ENCODE measurements around the gene SLC2A4RG. TPM values are rescaled to one million over a fixed set of nuclear protein-coding genes. Genes with fewer than 3 reads are reported as not detected.

SLC2A4RG gene
- total and polyA plus RNA-seq, 2 experiments from 2014 or later, result 21.3 to 63.9 TPM

GRCh38 chr20:63731410-63731809 is 8.2 kb upstream of the SLC2A4RG start:
- Histone ChIP-seq H3K9me2 (ENCODE audit: insufficient read depth) (no peaks in the 10 kb centered on the region), H3K4me1 (ENCODE audit: insufficient read depth) (no peaks in the 10 kb centered on the region), H3K36me3 (ENCODE audit: low read depth) (no peaks in the 10 kb centered on the region), H3K27me3 (replicated peaks; ENCODE audit: insufficient read depth) (no peaks in the 10 kb centered on the region), H3K27ac (no peak overlapping the region), H4K20me1 (ENCODE audit: insufficient read depth) (no peaks in the 10 kb centered on the region), H3K9ac (no peak overlapping the region), H3K9me3 (ENCODE audit: low read depth) (no peaks in the 10 kb centered on the region), H3K4me2 (ENCODE audit: unreplicated experiment) (no peak overlapping the region), H2AFZ (no peak overlapping the region), H3K79me2 (ENCODE audit: insufficient read depth) (peaks cover 56% of the 10 kb centered on the region), H3K4me3 (no peak overlapping the region), H3F3A (ENCODE audit: insufficient read depth) (no peaks in the 10 kb centered on the region)
- DNase-seq, result no peak
- WGBS, 2 experiments (ENCODE audit: low coverage in 1 of 2, low lambda C conversion rate in 2 of 2, missing lambda C conversion rate in 2 of 2), result 84% methylated on average over 4 to 5 of the region's 5 CpGs
- no peak for TF ChIP-seq EZH2 (IDR thresholded peaks at IDR 0.05; ENCODE audit: insufficient read depth, poor library complexity, severe bottlenecking)
- TF ChIP-seq EZH2phosphoT487 (IDR thresholded peaks at IDR 0.05; ENCODE audit: insufficient read depth, low read depth), result no peak
- in situ Hi-C loops (cut with MboI), result no loop called here

GRCh38 chr20:63732118-63733095 is 7.2 kb upstream of the SLC2A4RG start:
- Histone ChIP-seq H3K27me3 (replicated peaks; ENCODE audit: insufficient read depth) (no peaks in the 10 kb centered on the region), H3F3A (ENCODE audit: insufficient read depth) (no peaks in the 10 kb centered on the region), H3K79me2 (ENCODE audit: insufficient read depth) (peaks cover 46% of the 10 kb centered on the region), H3K4me1 (ENCODE audit: insufficient read depth) (no peaks in the 10 kb centered on the region), H3K4me2 (ENCODE audit: unreplicated experiment) (no peak overlapping the region), H4K20me1 (ENCODE audit: insufficient read depth) (no peaks in the 10 kb centered on the region), H2AFZ (no peak overlapping the region), H3K27ac (no peak overlapping the region), H3K9me2 (ENCODE audit: insufficient read depth) (no peaks in the 10 kb centered on the region), H3K4me3 (no peak overlapping the region), H3K36me3 (ENCODE audit: low read depth) (no peaks in the 10 kb centered on the region), H3K9ac (no peak overlapping the region), H3K9me3 (ENCODE audit: low read depth) (no peaks in the 10 kb centered on the region)
- 86 to 94% methylated on average over 33 to 37 of the region's 38 CpGs for WGBS, 2 experiments (ENCODE audit: low coverage in 1 of 2, low lambda C conversion rate in 2 of 2, missing lambda C conversion rate in 2 of 2)
- no peak for DNase-seq
- TF ChIP-seq EZH2 (IDR thresholded peaks at IDR 0.05; ENCODE audit: insufficient read depth, poor library complexity, severe bottlenecking), result no peak
- in situ Hi-C loops (cut with MboI), result no loop called here

GRCh38 chr20:63733117-63733516 is 6.5 kb upstream of the SLC2A4RG start:
- TF ChIP-seq EZH2 (IDR thresholded peaks at IDR 0.05; ENCODE audit: insufficient read depth, poor library complexity, severe bottlenecking), result no peak
- TF ChIP-seq EZH2phosphoT487 (IDR thresholded peaks at IDR 0.05; ENCODE audit: insufficient read depth, low read depth), result no peak
- Histone ChIP-seq H2AFZ (no peak overlapping the region), H4K20me1 (ENCODE audit: insufficient read depth) (no peaks in the 10 kb centered on the region), H3F3A (ENCODE audit: insufficient read depth) (no peaks in the 10 kb centered on the region), H3K4me3 (no peak overlapping the region), H3K36me3 (ENCODE audit: low read depth) (no peaks in the 10 kb centered on the region), H3K27ac (no peak overlapping the region), H3K4me2 (ENCODE audit: unreplicated experiment) (no peak overlapping the region), H3K9ac (no peak overlapping the region), H3K4me1 (ENCODE audit: insufficient read depth) (no peaks in the 10 kb centered on the region), H3K79me2 (ENCODE audit: insufficient read depth) (peaks cover 39% of the 10 kb centered on the region), H3K9me2 (ENCODE audit: insufficient read depth) (no peaks in the 10 kb centered on the region), H3K9me3 (ENCODE audit: low read depth) (no peaks in the 10 kb centered on the region), H3K27me3 (replicated peaks; ENCODE audit: insufficient read depth) (no peaks in the 10 kb centered on the region)
- 89 to 93% methylated on average over 13 of the region's 13 CpGs for WGBS, 2 experiments (ENCODE audit: low coverage in 1 of 2, low lambda C conversion rate in 2 of 2, missing lambda C conversion rate in 2 of 2)
- in situ Hi-C loops (cut with MboI), result no loop called here
- no peak for DNase-seq

GRCh38 chr20:63733579-63734081 is 5.9 kb upstream of the SLC2A4RG start:
- Histone ChIP-seq H3K9me3 (ENCODE audit: low read depth) (no peaks in the 10 kb centered on the region), H2AFZ (no peak overlapping the region), H3K36me3 (ENCODE audit: low read depth) (no peaks in the 10 kb centered on the region), H3K27me3 (replicated peaks; ENCODE audit: insufficient read depth) (no peaks in the 10 kb centered on the region), H3K79me2 (ENCODE audit: insufficient read depth) (peaks cover 34% of the 10 kb centered on the region), H3F3A (ENCODE audit: insufficient read depth) (no peaks in the 10 kb centered on the region), H3K27ac (no peak overlapping the region), H4K20me1 (ENCODE audit: insufficient read depth) (no peaks in the 10 kb centered on the region), H3K4me2 (ENCODE audit: unreplicated experiment) (no peak overlapping the region), H3K4me1 (ENCODE audit: insufficient read depth) (no peaks in the 10 kb centered on the region), H3K9me2 (ENCODE audit: insufficient read depth) (no peaks in the 10 kb centered on the region), H3K4me3 (no peak overlapping the region), H3K9ac (no peak overlapping the region)
- TF ChIP-seq EZH2 (IDR thresholded peaks at IDR 0.05; ENCODE audit: insufficient read depth, poor library complexity, severe bottlenecking) (no peak), EZH2phosphoT487 (IDR thresholded peaks at IDR 0.05; ENCODE audit: insufficient read depth, low read depth) (no peak)
- WGBS, 2 experiments (ENCODE audit: low coverage in 1 of 2, low lambda C conversion rate in 2 of 2, missing lambda C conversion rate in 2 of 2), result 90 to 94% methylated on average over 18 of the region's 18 CpGs
- in situ Hi-C loops (cut with MboI), result no loop called here
- DNase-seq, result no peak

Data from GM23248 (cell line).